Pancreas (tissue), 10 donors: ENCODE measurements around the gene SMURF1. TPM values are rescaled to one million over a fixed set of nuclear protein-coding genes. Genes with fewer than 3 reads are reported as not detected.

Experiments
- ATAC-seq, 4 donors: fragments of 200-7000 bp; cut with Tn5 transposase; one replicate each; pipeline versions ENCODE4 v1.8.0 to v1.9.1; 2020; ENCODE audit warnings: mild to moderate bottlenecking in 4 of 4, moderate library complexity in 4 of 4
- DNase-seq, 6 donors: peaks; one replicate each; pipeline ENCODE4 v3.0.0-alpha.2; 2020
- FAIRE-seq: peaks from 2 replicates; lab custom pipeline; 2012; peaks lifted over from hg19 to GRCh38; lab: Jason Lieb, UNC
- H3K27ac ChIP-seq, 4 donors: fragments of 200-600 bp; sonication (generic); 1 replicate in 3 of 4; 2 replicates in 1 of 4; pipeline versions ENCODE4 v1.5.0 to v1.8.0; 2020
- H3K27me3 ChIP-seq, 4 donors: fragments of 200-600 bp; one replicate each; pipeline ENCODE4 v1.8.0; 2021
- H3K36me3 ChIP-seq, 3 donors: fragments of 200-600 bp; sonication (generic) in 1 of 3; one replicate each; pipeline versions ENCODE4 v1.5.0 to v1.8.0; 2020 to 2021
- H3K4me1 ChIP-seq, 3 donors: fragments of 200-600 bp; one replicate each; pipeline ENCODE4 v1.8.0; 2021
- H3K4me3 ChIP-seq, 4 donors: fragments of 200-600 bp; sonication (generic) in 2 of 4; one replicate each; pipeline versions ENCODE4 v1.5.0 to v1.8.0; 2020 to 2021
- H3K9me3 ChIP-seq, 4 donors: fragments of 200-600 bp; one replicate each; pipeline ENCODE4 v1.8.0; 2021
- CTCF ChIP-seq, 4 donors: fragments of 200-600 bp; sonication (generic) in 3 of 4; IDR thresholded peaks; one replicate each; pipeline versions ENCODE4 v1.5.0 to v1.8.0; 2021; ENCODE audit warnings: antibody characterized with exemption in 4 of 4
- WGBS, 2 donors: extraction: QIAGEN DNeasy Blood & Tissue Kit; methylation state at CpG; one replicate each; pipeline ENCODE4 v1.1.7; 2013; 5-methylcytosine and 5-hydroxymethylcytosine counted together
- intact Hi-C, 3 donors: fragments of 100-400 bp; cut with DNase I; formaldehyde crosslinking; loops; one replicate each; pipeline versions ENCODE4 v1.11.1 to v1.14.2; 2022
- polyA plus RNA-seq, 2 donors: library from polyadenylated mRNA; stranded (reverse); fragments of 200-250 nt; gene quantifications; one replicate each; pipeline ENCODE4 v1.2.3, GENCODE V29; 2013
- total RNA-seq, 6 donors: library from RNA; stranded (reverse); fragmentation: NEBNext Ultra II Directional in 4 of 6; extraction: Animal tissue kit (Norgen Biotek cat#: 25700) in 4 of 6; gene quantifications; one replicate each; pipeline versions ENCODE4 v1.2.1 to v1.2.4, GENCODE V29; 2021 to 2023
- donor health status: healthy with polysubstance abuse.
- donor health status: DM: no; HTN: no; CAD: no; lungs with moderate emphysema.
- donor health status: DM: no; HTN: no; CAD: no.
- donor health status: control.
- donor health status: control.
- donor health status: Bipolar disorder and iron deficiency.
- donor health status: DM: yes; HTN: yes; CAD: no.
- donor health status: DM: no; HTN: no; CAD: no.
- donor health status: DM: no; HTN: no; CAD: no.
- donor health status: DM: yes; HTN: yes; CAD: no.

The SMURF1 gene
- total and polyA plus RNA-seq, 8 donors = 7.6 to 22.7 (median 14.1) TPM

DNA sequence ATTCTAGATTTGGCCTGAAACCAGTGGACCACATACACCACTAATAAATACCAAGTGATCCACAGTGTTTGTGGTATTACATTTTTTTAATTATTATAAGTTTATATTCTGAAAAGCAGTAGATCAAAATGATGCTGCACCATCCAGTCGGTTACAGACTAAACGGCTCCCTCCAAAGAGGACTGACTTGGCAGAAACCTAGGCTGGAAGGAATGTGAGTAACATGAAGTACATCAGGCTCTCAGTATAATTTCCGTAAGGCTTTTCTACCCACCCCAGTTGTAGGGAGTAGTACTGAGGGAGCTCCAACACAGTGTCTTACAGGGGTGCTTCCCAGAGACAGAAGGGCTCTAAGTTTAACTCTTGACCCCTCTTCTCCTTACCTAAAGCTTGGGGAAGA lies 146.1 kb downstream of the SMURF1 start:
- DNase-seq (no peak), ATAC-seq (no peak), FAIRE-seq (no peak)
- Histone ChIP-seq H3K27me3 (no peaks in the 10 kb centered on the region), H3K27ac (no peak overlapping the region), H3K4me3 (no peak overlapping the region), H3K4me1 (no peaks in the 10 kb centered on the region), H3K9me3 (no peaks in the 10 kb centered on the region), H3K36me3 (peaks cover 3 to 48% (median 8%) of the 10 kb centered on the region in 3 donors)
- TF ChIP-seq CTCF (IDR thresholded peaks at IDR 0.05) = no peak
- intact Hi-C loops = no loop called here
- WGBS, 2 donors = 82 to 85% methylated on average over 3 of the region's 3 CpGs

DNA sequence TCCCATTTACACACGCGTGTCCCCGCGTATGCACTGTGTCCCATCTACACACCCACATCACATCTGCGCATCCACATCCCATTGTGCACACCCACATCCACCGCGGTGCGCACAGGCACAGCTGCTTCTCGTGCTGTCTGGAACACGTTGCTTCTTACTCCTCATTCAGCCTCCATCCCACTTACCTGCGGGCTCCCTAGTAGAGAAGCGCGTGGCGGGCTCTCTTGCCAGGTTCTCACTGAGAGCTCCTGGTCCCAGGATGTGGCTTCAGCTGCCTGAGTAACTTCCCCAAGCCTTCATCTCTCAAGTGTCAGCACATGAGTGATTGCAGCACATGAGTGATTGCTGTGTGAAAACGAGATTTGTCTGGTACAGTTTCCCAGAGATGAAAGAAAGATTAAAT lies 147.8 kb downstream of the SMURF1 start:
- Histone ChIP-seq H3K36me3 (peaks cover 3 to 56% (median 21%) of the 10 kb centered on the region in 3 donors), H3K9me3 (no peaks in the 10 kb centered on the region), H3K4me3 (no peak overlapping the region), H3K27ac (no peak overlapping the region), H3K4me1 (no peaks in the 10 kb centered on the region), H3K27me3 (no peaks in the 10 kb centered on the region)
- WGBS, 2 donors = 90 to 92% methylated on average over 15 of the region's 15 CpGs
- TF ChIP-seq CTCF (IDR thresholded peaks at IDR 0.05) = no peak
- FAIRE-seq = no peak
- ATAC-seq = no peak
- intact Hi-C loops = no loop called here
- DNase-seq = no peak

GRCh38 chr7:98995523-98996149 lies 148.3 kb downstream of the SMURF1 start:
- peaks cover 3 to 58% (median 26%) of the 10 kb centered on the region in 3 donors for H3K36me3 ChIP-seq
- ATAC-seq = no peak
- FAIRE-seq = no peak

GRCh38 chr7:98995111-98995510 lies 148.8 kb downstream of the SMURF1 start:
- WGBS, 2 donors = 92 to 93% methylated on average over 13 of the region's 13 CpGs
- Histone ChIP-seq H3K4me1 (no peaks in the 10 kb centered on the region), H3K27ac (no peak overlapping the region), H3K36me3 (peaks cover 3 to 58% (median 22%) of the 10 kb centered on the region in 3 donors), H3K27me3 (no peaks in the 10 kb centered on the region), H3K4me3 (no peak overlapping the region), H3K9me3 (no peaks in the 10 kb centered on the region)
- intact Hi-C loops = no loop called here
- no peak for FAIRE-seq
- ATAC-seq = no peak
- no peak for TF ChIP-seq CTCF (IDR thresholded peaks at IDR 0.05)
- peak in 1 of 6 donors; percentile 35 for DNase-seq

More at GRCh38 chr7:98995523-98996149, 148.3 kb downstream of the SMURF1 start:
- H3K9me3 ChIP-seq = no peaks in the 10 kb centered on the region
- intact Hi-C loops = no loop called here
- WGBS, 2 donors = 94 to 95% methylated on average over 16 of the region's 16 CpGs
- DNase-seq = peak in 1 of 6 donors; percentile 28
- no peak overlapping the region for H3K4me3 ChIP-seq
- H3K4me1 ChIP-seq = no peaks in the 10 kb centered on the region
- no peak overlapping the region for H3K27ac ChIP-seq
- no peak for TF ChIP-seq CTCF (IDR thresholded peaks at IDR 0.05)
- no peaks in the 10 kb centered on the region for H3K27me3 ChIP-seq
